ENCODE measurements around the gene C11orf52. TPM values are rescaled to one million over a fixed set of nuclear protein-coding genes. Genes with fewer than 3 reads are reported as not detected.

Gene C11orf52
- total and polyA plus RNA-seq, 2 of the 8 experiments (the other 6 are each of a cell fraction or from before 2014, with no cell fraction given), result 1.7 to 2.7 TPM

GRCh38 chr11:111954154-111954553 lies 35.4 kb downstream of the C11orf52 start:
- no peak overlapping the region for H3K23ac ChIP-seq (ENCODE audit: insufficient read length)
- no peak overlapping the region for H4K91ac ChIP-seq (replicated peaks; ENCODE audit: insufficient read length, low read length)
- no peak overlapping the region for H3K18ac ChIP-seq (ENCODE audit: extremely low read depth, low read length)
- no peaks in the 10 kb centered on the region for H3K36me3 ChIP-seq (ENCODE audit: control insufficient read depth in 2 of 4, insufficient read depth in 4 of 4, low read length in 3 of 4)
- no peaks in the 10 kb centered on the region for H3K23me2 ChIP-seq (ENCODE audit: low read depth, low read length)
- H3K4ac ChIP-seq (replicated peaks; ENCODE audit: insufficient read length, low read depth, low read length), result no peak overlapping the region
- peaks cover 0 to 10% of the 10 kb centered on the region in 2 experiments; a peak in 1 of 4 replicates for H3K9me3 ChIP-seq (ENCODE audit: insufficient read depth in 2 of 2, low read depth in 1 of 2, low read length in 1 of 2)
- H3K79me1 ChIP-seq (ENCODE audit: low read depth, low read length), result no peaks in the 10 kb centered on the region
- no peaks in the 10 kb centered on the region for H3K4me1 ChIP-seq (replicated peaks in 1 of 4; ENCODE audit: control insufficient read depth in 3 of 4, insufficient read depth in 4 of 4, low read length in 3 of 4)
- H2AFZ ChIP-seq (ENCODE audit: low read length), result no peak overlapping the region
- WGBS, 2 experiments (ENCODE audit: extremely low coverage in 1 of 2, insufficient coverage in 1 of 2, insufficient read length in 1 of 2, insufficient replicate concordance in 2 of 2, low coverage in 1 of 2, low lambda C conversion rate in 2 of 2, missing lambda C conversion rate in 1 of 2), result 92% methylated on average over 4 of the region's 4 CpGs; no CpG with 5 or more reads in 1 of the 2 experiments
- H3K4me2 ChIP-seq (ENCODE audit: insufficient read depth in 1 of 2, low read depth in 2 of 2, low read length in 2 of 2), result no peak overlapping the region
- no peak overlapping the region for H2BK20ac ChIP-seq (ENCODE audit: low read length)
- no peak overlapping the region for H3K27ac ChIP-seq (ENCODE audit: low read depth, low read length)
- H4K20me1 ChIP-seq (replicated peaks in 1 of 2; ENCODE audit: control insufficient read depth in 1 of 2, insufficient read depth in 2 of 2, low read length in 2 of 2), result no peaks in the 10 kb centered on the region
- no peak overlapping the region for H4K8ac ChIP-seq (ENCODE audit: extremely low read depth, insufficient read depth, low read length)
- H4K5ac ChIP-seq (ENCODE audit: insufficient read length, low read depth, low read length), result no peak overlapping the region
- no peak overlapping the region for H3K9ac ChIP-seq (replicated peaks in 1 of 4; ENCODE audit: extremely low read depth in 1 of 4, low read depth in 3 of 4, low read length in 3 of 4)
- FAIRE-seq, result no peak
- CTCF ChIA-PET (ENCODE audit: partially characterized antibody), result interaction anchor here (1.1 to 3.1 kb wide), 6 partner anchors 16 to 28 kb away, joined by 3 to 12 read pairs (median 6); no protein-coding TSS in a partner anchor
- H2BK15ac ChIP-seq (ENCODE audit: low read length), result no peak overlapping the region
- DNase-seq (ENCODE audit: low read depth in 1 of 2, low spot score in 2 of 2), result no peak
- POLR2A ChIA-PET (ENCODE audit: partially characterized antibody), result interaction anchor here (0.9 kb wide), 1 partner anchor 26 kb away, joined by 3 read pairs; no protein-coding TSS in a partner anchor
- no peak overlapping the region for H2BK12ac ChIP-seq (ENCODE audit: low read depth, low read length)
- H3K4me3 ChIP-seq (ENCODE audit: extremely low read depth in 1 of 4, insufficient read depth in 2 of 4, low read depth in 3 of 4, low read length in 4 of 4), result no peak overlapping the region
- H3K27me3 ChIP-seq (replicated peaks in 1 of 4; ENCODE audit: control insufficient read depth in 3 of 4, extremely low read depth in 1 of 4, insufficient read depth in 3 of 4, low read length in 3 of 4), result no peaks in the 10 kb centered on the region
- no peak overlapping the region for H2AK5ac ChIP-seq (ENCODE audit: low read depth, low read length)
- H3K56ac ChIP-seq (replicated peaks; ENCODE audit: insufficient read length, low read depth, low read length), result no peak overlapping the region
- no peaks in the 10 kb centered on the region for H3K79me2 ChIP-seq (ENCODE audit: control insufficient read depth in 1 of 2, insufficient read depth in 2 of 2, low read length in 2 of 2)
- no peak overlapping the region for H3K14ac ChIP-seq (ENCODE audit: insufficient read length)
- no peak overlapping the region for H2BK120ac ChIP-seq (replicated peaks; ENCODE audit: low read depth, low read length)
- H2BK5ac ChIP-seq (ENCODE audit: low read depth, low read length), result no peak overlapping the region
- TF ChIP-seq BCL11A (IDR thresholded peaks at IDR 0.05; ENCODE audit: low read depth in 2 of 2, low read length in 2 of 2), result no peak
- TF ChIP-seq SP1 (IDR thresholded peaks at IDR 0.05; ENCODE audit: low read depth, low read length), result no peak
- TF ChIP-seq JUND (IDR thresholded peaks at IDR 0.05; ENCODE audit: low read length), result no peak
- TF ChIP-seq, protein P1, sequence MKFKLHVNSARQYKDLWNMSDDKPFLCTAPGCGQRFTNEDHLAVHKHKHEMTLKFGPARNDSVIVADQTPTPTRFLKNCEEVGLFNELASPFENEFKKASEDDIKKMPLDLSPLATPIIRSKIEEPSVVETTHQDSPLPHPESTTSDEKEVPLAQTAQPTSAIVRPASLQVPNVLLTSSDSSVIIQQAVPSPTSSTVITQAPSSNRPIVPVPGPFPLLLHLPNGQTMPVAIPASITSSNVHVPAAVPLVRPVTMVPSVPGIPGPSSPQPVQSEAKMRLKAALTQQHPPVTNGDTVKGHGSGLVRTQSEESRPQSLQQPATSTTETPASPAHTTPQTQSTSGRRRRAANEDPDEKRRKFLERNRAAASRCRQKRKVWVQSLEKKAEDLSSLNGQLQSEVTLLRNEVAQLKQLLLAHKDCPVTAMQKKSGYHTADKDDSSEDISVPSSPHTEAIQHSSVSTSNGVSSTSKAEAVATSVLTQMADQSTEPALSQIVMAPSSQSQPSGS (IDR thresholded peaks at IDR 0.05; ENCODE audit: low read length), result no peak
- TF ChIP-seq CTBP2 (IDR thresholded peaks at IDR 0.05; ENCODE audit: borderline replicate concordance, insufficient read depth, insufficient read length, low read length), result no peak
- TF ChIP-seq CBX5 (IDR thresholded peaks at IDR 0.05; ENCODE audit: low read depth, low read length), result no peak
- TF ChIP-seq TAF7 (optimal IDR thresholded peaks at IDR 0.05; ENCODE audit: borderline replicate concordance, low read depth, low read length), result no peak
- no peak for TF ChIP-seq MAX (IDR thresholded peaks at IDR 0.05)
- TF ChIP-seq FOSL1 (IDR thresholded peaks at IDR 0.05; ENCODE audit: insufficient read depth, low read depth, low read length), result no peak
- TF ChIP-seq RBBP5 (IDR thresholded peaks at IDR 0.05; ENCODE audit: borderline replicate concordance, low read depth, low read length), result no peak
- TF ChIP-seq MAFK (IDR thresholded peaks at IDR 0.05; ENCODE audit: low read depth, low read length), result no peak
- TF ChIP-seq HDAC2 (IDR thresholded peaks at IDR 0.05; ENCODE audit: borderline replicate concordance in 1 of 2, low read depth in 2 of 2, low read length in 2 of 2), result no peak
